Measurements from ENCODE around the gene RARG. TPM values are rescaled to one million over a fixed set of nuclear protein-coding genes. Genes with fewer than 3 reads are reported as not detected.

Gene RARG
- total and polyA plus RNA-seq, 12 donors: 3.8 to 36.4 (median 24.8) TPM

GRCh38 chr12:53195516-53196420, 36.2 kb downstream of the RARG start:
- Histone ChIP-seq H3K27ac (no peak overlapping the region), H3K36me3 (replicated peaks in 1 of 2) (no peaks in the 10 kb centered on the region), H3K4me1 (replicated peaks in 1 of 2) (peaks cover 4 to 12% of the 10 kb centered on the region in 2 donors), H3K27me3 (no peaks in the 10 kb centered on the region), H3K9me3 (replicated peaks in 1 of 3) (no peaks in the 10 kb centered on the region), H3K4me3 (no peak overlapping the region)
- 88 to 95% (median 93%) methylated on average over 9 to 10 of the region's 10 CpGs for WGBS, 4 donors
- TF ChIP-seq CTCF (IDR thresholded peaks at IDR 0.05) (no peak), POLR2A (IDR thresholded peaks at IDR 0.05) (no peak)
- intact Hi-C loops (cut with DNase I): loop anchor here (5.0 to 10.0 kb wide), 3 partner anchors 33 to 131 kb away; no protein-coding TSS in a partner anchor
- no peak for DNase-seq

- 80 to 96% (median 93%) methylated on average over 1 of the region's 1 CpG for WGBS, 4 donors
- intact Hi-C loops (cut with DNase I): loop anchor here (5.0 to 10.0 kb wide), 3 partner anchors 33 to 130 kb away; no protein-coding TSS in a partner anchor
- Histone ChIP-seq H3K9me3 (replicated peaks in 1 of 3) (no peaks in the 10 kb centered on the region), H3K27me3 (no peaks in the 10 kb centered on the region), H3K4me3 (no peak overlapping the region), H3K27ac (no peak overlapping the region), H3K36me3 (replicated peaks in 1 of 2) (no peaks in the 10 kb centered on the region), H3K4me1 (replicated peaks in 1 of 2) (peaks cover 4 to 14% of the 10 kb centered on the region in 2 donors)
- no peak for DNase-seq
- TF ChIP-seq CTCF (IDR thresholded peaks at IDR 0.05): no peak
- no peak for TF ChIP-seq POLR2A (IDR thresholded peaks at IDR 0.05)
Measured at GRCh38 chr12:53194973-53195372, 37.0 kb downstream of the RARG start.

- TF ChIP-seq POLR2A (IDR thresholded peaks at IDR 0.05): no peak
- TF ChIP-seq CTCF (IDR thresholded peaks at IDR 0.05): no peak
- intact Hi-C loops (cut with DNase I): loop anchor here in 1 of 2 donors (10.0 kb wide), 1 partner anchor 129 kb away; no protein-coding TSS in a partner anchor
- no peak for DNase-seq
- H3K36me3 ChIP-seq (replicated peaks in 1 of 2): no peaks in the 10 kb centered on the region
- WGBS, 4 donors: 76 to 85% (median 82%) methylated on average over 11 of the region's 11 CpGs
- H3K4me3 ChIP-seq: no peak overlapping the region
- no peak overlapping the region for H3K27ac ChIP-seq
- no peaks in the 10 kb centered on the region for H3K9me3 ChIP-seq (replicated peaks in 1 of 3)
- no peaks in the 10 kb centered on the region for H3K27me3 ChIP-seq
- H3K4me1 ChIP-seq (replicated peaks in 1 of 2): peaks cover 4 to 16% of the 10 kb centered on the region in 2 donors
Measured at GRCh38 chr12:53193985-53194716, 37.9 kb downstream of the RARG start.

GRCh38 chr12:53193040-53193439, 39.0 kb downstream of the RARG start:
- DNase-seq: no peak
- no peak for TF ChIP-seq POLR2A (IDR thresholded peaks at IDR 0.05)
- TF ChIP-seq CTCF (IDR thresholded peaks at IDR 0.05): no peak
- H3K9me3 ChIP-seq (replicated peaks in 1 of 3): no peaks in the 10 kb centered on the region
- peaks cover 3 to 14% of the 10 kb centered on the region in 2 donors for H3K4me1 ChIP-seq (replicated peaks in 1 of 2)
- no peak overlapping the region for H3K4me3 ChIP-seq
- peaks cover 0 to 6% of the 10 kb centered on the region in 2 donors for H3K36me3 ChIP-seq (replicated peaks in 1 of 2)
- intact Hi-C loops (cut with DNase I): loop anchor here in 1 of 2 donors (10.0 kb wide), 1 partner anchor 128 kb away; no protein-coding TSS in a partner anchor
- 72 to 88% (median 84%) methylated on average over 3 to 9 of the region's 9 CpGs for WGBS, 4 donors
- H3K27me3 ChIP-seq: no peaks in the 10 kb centered on the region
- no peak overlapping the region for H3K27ac ChIP-seq

All from adrenal gland (tissue), 12 donors.